ENCODE measurements around the gene DIPK1B.

The DIPK1B gene

DNA sequence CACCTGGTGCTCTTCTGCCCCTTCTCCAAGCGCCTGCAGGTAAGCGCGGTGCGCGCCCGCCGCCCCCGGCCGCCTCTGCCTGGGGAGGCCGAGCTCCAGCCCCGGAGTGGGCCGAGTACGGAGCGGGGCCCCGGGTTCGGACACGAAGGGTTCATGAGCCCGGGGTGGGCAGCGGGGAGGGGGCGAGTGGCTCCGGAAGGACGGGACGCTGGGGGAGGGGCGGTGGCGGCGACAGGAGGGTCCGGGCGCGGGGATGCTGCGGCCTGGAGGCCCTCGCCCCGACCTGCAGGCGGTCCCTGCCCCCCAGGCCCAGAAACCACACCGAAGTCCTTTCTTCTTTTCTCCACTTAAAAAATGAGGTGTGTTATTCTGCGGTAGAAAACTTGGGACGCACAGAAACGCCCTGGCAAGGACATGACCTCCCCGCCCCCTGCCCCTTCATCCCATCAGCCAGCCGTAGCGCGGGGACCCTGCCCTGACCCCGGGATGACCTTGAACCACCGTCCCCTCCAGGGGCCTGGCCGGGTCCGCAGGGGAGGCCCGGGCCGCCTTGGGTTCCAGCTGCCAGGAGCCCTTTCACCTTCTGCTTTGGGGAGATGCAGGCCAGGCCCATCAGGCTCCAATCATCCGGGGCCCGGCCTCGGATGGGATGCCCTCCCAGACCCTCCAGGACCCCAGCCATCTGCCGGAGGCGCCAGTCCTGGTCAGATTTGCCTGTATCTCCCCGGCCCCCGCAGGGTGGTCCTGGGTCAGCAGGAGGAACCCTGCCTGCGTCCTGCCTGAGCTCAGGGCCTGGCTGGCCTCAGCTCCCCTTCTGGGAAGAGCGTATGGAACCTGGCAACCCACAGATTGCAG, 545 bp downstream of the DIPK1B start:
- no peak overlapping the region for H2BK12ac ChIP-seq (ENCODE audit: low read length)
- peak overlapping the region; percentile 98 for H3K14ac ChIP-seq (ENCODE audit: low read length)
- peak overlapping the region; percentile 3 for H3K23ac ChIP-seq (ENCODE audit: low read depth, low read length, poor library complexity)
- H2BK15ac ChIP-seq (ENCODE audit: low read length): no peak overlapping the region
- H3K9ac ChIP-seq (ENCODE audit: low read depth, low read length, poor library complexity): peak overlapping the region; percentile 75
- H3K18ac ChIP-seq (ENCODE audit: low read length): peak overlapping the region; percentile 97
- H3K9me3 ChIP-seq (replicated peaks in 1 of 2; ENCODE audit: control insufficient read depth in 2 of 2, insufficient read depth in 1 of 2, low read depth in 1 of 2, low read length in 2 of 2): no peaks in the 10 kb centered on the region
- peak overlapping the region; percentile 78 for H3K4me2 ChIP-seq (ENCODE audit: insufficient read depth, low read length, poor library complexity, severe bottlenecking)
- no peak overlapping the region for H3K4ac ChIP-seq (ENCODE audit: low read length)
- peaks cover 0 to 6% of the 10 kb centered on the region in 2 donors for H3K36me3 ChIP-seq (replicated peaks in 1 of 2; ENCODE audit: control insufficient read depth in 2 of 2, insufficient read depth in 2 of 2, low read length in 2 of 2)
- peaks cover 8 to 23% of the 10 kb centered on the region in 2 donors for H3K4me1 ChIP-seq (ENCODE audit: control insufficient read depth in 2 of 2, insufficient read depth in 1 of 2, low read depth in 1 of 2, low read length in 2 of 2)
- H2AK5ac ChIP-seq (ENCODE audit: low read depth, low read length): peak overlapping the region; percentile 97
- H3K79me1 ChIP-seq (ENCODE audit: low read depth, low read length): peaks cover 18% of the 10 kb centered on the region
- no peak overlapping the region for H2BK120ac ChIP-seq (ENCODE audit: low read depth, low read length)
- H4K91ac ChIP-seq (ENCODE audit: low read depth, low read length, poor library complexity): no peak overlapping the region
- peak overlapping the region; percentile 87 for H2AFZ ChIP-seq (ENCODE audit: low read length)
- H3K4me3 ChIP-seq (ENCODE audit: low read length in 2 of 2): peak overlapping the region; percentile 82 to 97
- no peak overlapping the region for H4K8ac ChIP-seq (ENCODE audit: low read depth, low read length)
- peaks cover 0 to 30% (median 7%) of the 10 kb centered on the region in 3 experiments for H3K27me3 ChIP-seq (ENCODE audit: control insufficient read depth in 3 of 3, insufficient read depth in 3 of 3, low read depth in 1 of 3, low read length in 3 of 3)
- WGBS, 2 donors (ENCODE audit: extremely low coverage in 2 of 2, insufficient read length in 2 of 2, insufficient replicate concordance in 1 of 2): no CpG with 5 or more reads among the region's 56 CpGs
- no peak overlapping the region for H2BK5ac ChIP-seq (ENCODE audit: low read length)
- DNase-seq (ENCODE audit: low spot score): no peak
- H3K27ac ChIP-seq (replicated peaks; ENCODE audit: low read length): no peak overlapping the region

DNA sequence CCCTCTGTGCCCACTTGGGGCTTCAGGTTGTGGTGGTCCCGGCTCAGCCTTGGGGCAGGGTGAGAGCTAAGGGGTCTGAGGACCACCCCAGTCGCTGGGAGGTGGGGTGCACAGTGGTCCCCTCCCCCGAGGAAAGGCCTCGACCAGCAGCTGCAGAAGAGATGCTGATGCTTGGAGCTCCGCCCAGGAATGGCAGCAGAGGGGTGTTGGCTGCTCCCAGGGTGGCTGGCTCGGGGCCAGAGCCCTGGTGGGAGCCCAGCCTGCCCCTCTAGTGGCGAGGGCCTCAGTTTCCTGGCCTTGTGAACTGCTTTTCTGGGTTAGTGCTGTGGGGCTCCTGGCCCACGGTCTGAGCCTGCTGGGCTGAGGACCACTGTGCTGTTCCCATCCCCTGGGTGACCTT, 1.2 kb downstream of the DIPK1B start:
- peak overlapping the region; percentile 76 for H3K14ac ChIP-seq (ENCODE audit: low read length)
- H3K79me1 ChIP-seq (ENCODE audit: low read depth, low read length): peaks cover 18% of the 10 kb centered on the region
- H3K18ac ChIP-seq (ENCODE audit: low read length): peak overlapping the region; percentile 58
- peak overlapping the region; percentile 43 for H4K8ac ChIP-seq (ENCODE audit: low read depth, low read length)
- peak overlapping the region; percentile 3 for H3K23ac ChIP-seq (ENCODE audit: low read depth, low read length, poor library complexity)
- peaks cover 0 to 27% (median 7%) of the 10 kb centered on the region in 3 experiments for H3K27me3 ChIP-seq (ENCODE audit: control insufficient read depth in 3 of 3, insufficient read depth in 3 of 3, low read depth in 1 of 3, low read length in 3 of 3)
- H2BK120ac ChIP-seq (ENCODE audit: low read depth, low read length): peak overlapping the region; percentile 41
- H3K36me3 ChIP-seq (replicated peaks in 1 of 2; ENCODE audit: control insufficient read depth in 2 of 2, insufficient read depth in 2 of 2, low read length in 2 of 2): peaks cover 0 to 6% of the 10 kb centered on the region in 2 donors
- H4K91ac ChIP-seq (ENCODE audit: low read depth, low read length, poor library complexity): no peak overlapping the region
- WGBS, 2 donors (ENCODE audit: extremely low coverage in 2 of 2, insufficient read length in 2 of 2, insufficient replicate concordance in 1 of 2): no CpG with 5 or more reads among the region's 8 CpGs
- H3K4ac ChIP-seq (ENCODE audit: low read length): no peak overlapping the region
- H2BK15ac ChIP-seq (ENCODE audit: low read length): peak overlapping the region; percentile 75
- DNase-seq (ENCODE audit: low spot score): no peak
- H2BK12ac ChIP-seq (ENCODE audit: low read length): no peak overlapping the region
- H3K9ac ChIP-seq (ENCODE audit: low read depth, low read length, poor library complexity): peak overlapping the region; percentile 63
- no peak overlapping the region for H3K27ac ChIP-seq (replicated peaks; ENCODE audit: low read length)
- no peak overlapping the region for H2AFZ ChIP-seq (ENCODE audit: low read length)
- peak overlapping the region; percentile 78 for H3K4me2 ChIP-seq (ENCODE audit: insufficient read depth, low read length, poor library complexity, severe bottlenecking)
- no peak overlapping the region for H2BK5ac ChIP-seq (ENCODE audit: low read length)
- H3K4me3 ChIP-seq (ENCODE audit: low read length in 2 of 2): peak overlapping the region; percentile 82 to 97
- H3K4me1 ChIP-seq (ENCODE audit: control insufficient read depth in 2 of 2, insufficient read depth in 1 of 2, low read depth in 1 of 2, low read length in 2 of 2): peaks cover 8 to 23% of the 10 kb centered on the region in 2 donors
- peak overlapping the region; percentile 97 for H2AK5ac ChIP-seq (ENCODE audit: low read depth, low read length)
- no peaks in the 10 kb centered on the region for H3K9me3 ChIP-seq (replicated peaks in 1 of 2; ENCODE audit: control insufficient read depth in 2 of 2, insufficient read depth in 1 of 2, low read depth in 1 of 2, low read length in 2 of 2)

DNA sequence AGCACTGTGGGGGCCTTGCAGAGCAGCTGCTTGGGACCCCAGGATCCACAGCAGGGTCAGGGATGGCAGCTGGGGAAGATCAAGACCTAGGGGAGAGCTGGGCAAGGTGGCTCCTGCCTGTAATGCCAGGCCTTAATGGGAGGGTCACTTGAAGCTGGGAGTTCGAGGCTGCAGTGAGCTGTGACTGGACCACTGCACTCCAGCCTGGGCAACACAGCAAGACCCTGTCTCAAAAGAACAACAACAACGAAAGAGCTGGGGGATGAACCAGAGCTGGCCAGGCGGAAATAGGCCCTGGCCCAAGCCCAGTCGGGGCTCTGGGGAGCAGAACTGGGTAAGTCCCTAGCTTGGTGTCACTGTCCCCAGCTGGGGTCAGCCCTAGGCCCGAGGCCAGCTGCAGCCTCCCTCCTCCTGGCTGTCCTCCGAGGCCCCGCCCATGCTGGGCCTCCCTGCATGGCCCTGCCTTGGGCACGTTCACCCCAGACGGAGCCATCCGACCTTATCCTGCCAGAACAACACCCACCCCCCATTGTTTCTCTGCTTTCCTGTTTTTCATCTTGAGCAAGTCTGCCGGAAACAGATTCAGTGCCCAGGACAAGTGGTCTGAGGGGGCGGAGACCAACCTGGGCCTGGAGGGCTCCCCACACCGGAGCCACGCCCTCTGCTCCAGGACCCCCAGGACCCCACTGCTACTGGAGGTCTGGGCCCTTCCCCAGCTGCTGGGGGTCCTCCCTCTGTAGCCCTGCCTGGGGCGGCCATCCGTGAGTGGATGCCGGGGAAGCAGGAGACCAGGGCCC, 1.9 kb downstream of the DIPK1B start:
- no peak overlapping the region for H3K18ac ChIP-seq (ENCODE audit: low read length)
- H3K4me1 ChIP-seq (ENCODE audit: control insufficient read depth in 2 of 2, insufficient read depth in 1 of 2, low read depth in 1 of 2, low read length in 2 of 2): peaks cover 11 to 25% of the 10 kb centered on the region in 2 donors
- H2AK5ac ChIP-seq (ENCODE audit: low read depth, low read length): peak overlapping the region; percentile 68
- no peak overlapping the region for H3K14ac ChIP-seq (ENCODE audit: low read length)
- DNase-seq (ENCODE audit: low spot score): no peak
- H3K4me2 ChIP-seq (ENCODE audit: insufficient read depth, low read length, poor library complexity, severe bottlenecking): peak overlapping the region; percentile 11
- peak overlapping the region; percentile 75 for H2BK15ac ChIP-seq (ENCODE audit: low read length)
- H3K27me3 ChIP-seq (ENCODE audit: control insufficient read depth in 3 of 3, insufficient read depth in 3 of 3, low read depth in 1 of 3, low read length in 3 of 3): peaks cover 0 to 22% (median 7%) of the 10 kb centered on the region in 3 experiments
- H4K91ac ChIP-seq (ENCODE audit: low read depth, low read length, poor library complexity): no peak overlapping the region
- peaks cover 19% of the 10 kb centered on the region for H3K79me1 ChIP-seq (ENCODE audit: low read depth, low read length)
- H3K27ac ChIP-seq (replicated peaks; ENCODE audit: low read length): peak overlapping the region; percentile 22
- H3K9me3 ChIP-seq (replicated peaks in 1 of 2; ENCODE audit: control insufficient read depth in 2 of 2, insufficient read depth in 1 of 2, low read depth in 1 of 2, low read length in 2 of 2): no peaks in the 10 kb centered on the region
- H3K4ac ChIP-seq (ENCODE audit: low read length): no peak overlapping the region
- WGBS, 2 donors (ENCODE audit: extremely low coverage in 2 of 2, insufficient read length in 2 of 2, insufficient replicate concordance in 1 of 2): no CpG with 5 or more reads among the region's 17 CpGs
- no peak overlapping the region for H2BK12ac ChIP-seq (ENCODE audit: low read length)
- H2AFZ ChIP-seq (ENCODE audit: low read length): no peak overlapping the region
- peak overlapping the region; percentile 70 for H3K9ac ChIP-seq (ENCODE audit: low read depth, low read length, poor library complexity)
- H2BK120ac ChIP-seq (ENCODE audit: low read depth, low read length): peak overlapping the region; percentile 41
- peak overlapping the region; percentile 3 for H3K23ac ChIP-seq (ENCODE audit: low read depth, low read length, poor library complexity)
- H4K8ac ChIP-seq (ENCODE audit: low read depth, low read length): peak overlapping the region; percentile 43
- peaks cover 0 to 6% of the 10 kb centered on the region in 2 donors for H3K36me3 ChIP-seq (replicated peaks in 1 of 2; ENCODE audit: control insufficient read depth in 2 of 2, insufficient read depth in 2 of 2, low read length in 2 of 2)
- peak overlapping the region; percentile 48 for H2BK5ac ChIP-seq (ENCODE audit: low read length)
- H3K4me3 ChIP-seq (ENCODE audit: low read length in 2 of 2): peak overlapping the region; percentile 26 to 82

DNA sequence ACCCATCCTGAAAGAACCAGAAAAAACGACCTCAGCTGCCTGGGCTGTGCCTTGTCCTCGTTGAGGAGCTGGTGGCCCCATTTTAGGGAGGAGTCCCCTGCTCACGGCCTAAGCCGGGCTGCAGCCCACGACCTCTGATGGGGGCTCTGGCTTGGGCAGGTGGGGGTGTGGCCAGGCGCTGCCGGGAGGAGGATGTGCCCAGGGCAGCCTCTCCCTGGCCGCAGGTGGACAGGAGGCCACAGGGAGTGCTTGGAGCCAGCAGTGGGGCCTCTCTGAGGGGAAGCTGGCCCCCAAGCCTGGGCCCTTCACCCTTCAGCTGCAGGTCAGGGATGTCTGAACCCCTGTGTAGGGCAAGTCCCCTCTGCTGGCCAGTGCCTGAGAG, 2.5 kb downstream of the DIPK1B start:
- no CpG with 5 or more reads among the region's 8 CpGs for WGBS, 2 donors (ENCODE audit: extremely low coverage in 2 of 2, insufficient read length in 2 of 2, insufficient replicate concordance in 1 of 2)
- H2BK5ac ChIP-seq (ENCODE audit: low read length): peak overlapping the region; percentile 48

More for the DNA sequence above, 2.5 kb downstream of the DIPK1B start:
- Histone ChIP-seq H3K9ac (ENCODE audit: low read depth, low read length, poor library complexity) (no peak overlapping the region), H2AFZ (ENCODE audit: low read length) (no peak overlapping the region), H3K27ac (replicated peaks; ENCODE audit: low read length) (no peak overlapping the region), H4K91ac (ENCODE audit: low read depth, low read length, poor library complexity) (no peak overlapping the region), H3K23ac (ENCODE audit: low read depth, low read length, poor library complexity) (peak overlapping the region; percentile 2), H3K4ac (ENCODE audit: low read length) (no peak overlapping the region), H3K27me3 (ENCODE audit: control insufficient read depth in 3 of 3, insufficient read depth in 3 of 3, low read depth in 1 of 3, low read length in 3 of 3) (peaks cover 0 to 17% (median 5%) of the 10 kb centered on the region in 3 experiments), H3K36me3 (replicated peaks in 1 of 2; ENCODE audit: control insufficient read depth in 2 of 2, insufficient read depth in 2 of 2, low read length in 2 of 2) (peaks cover 0 to 6% of the 10 kb centered on the region in 2 donors), H2BK15ac (ENCODE audit: low read length) (no peak overlapping the region), H2BK120ac (ENCODE audit: low read depth, low read length) (no peak overlapping the region), H3K79me1 (ENCODE audit: low read depth, low read length) (peaks cover 21% of the 10 kb centered on the region), H3K4me2 (ENCODE audit: insufficient read depth, low read length, poor library complexity, severe bottlenecking) (no peak overlapping the region), H4K8ac (ENCODE audit: low read depth, low read length) (no peak overlapping the region), H3K4me1 (ENCODE audit: control insufficient read depth in 2 of 2, insufficient read depth in 1 of 2, low read depth in 1 of 2, low read length in 2 of 2) (peaks cover 17 to 28% of the 10 kb centered on the region in 2 donors), H3K14ac (ENCODE audit: low read length) (no peak overlapping the region), H3K18ac (ENCODE audit: low read length) (no peak overlapping the region), H3K4me3 (ENCODE audit: low read length in 2 of 2) (no peak overlapping the region), H2AK5ac (ENCODE audit: low read depth, low read length) (peak overlapping the region; percentile 14), H2BK12ac (ENCODE audit: low read length) (no peak overlapping the region), H3K9me3 (replicated peaks in 1 of 2; ENCODE audit: control insufficient read depth in 2 of 2, insufficient read depth in 1 of 2, low read depth in 1 of 2, low read length in 2 of 2) (no peaks in the 10 kb centered on the region)
- DNase-seq (ENCODE audit: low spot score): no peak
